Spleen (tissue), 11 donors: Measurements from ENCODE around the gene PDIA2. TPM values are rescaled to one million over a fixed set of nuclear protein-coding genes. Genes with fewer than 3 reads are reported as not detected.

Experiments
- DNase-seq: peaks from one replicate; pipeline ENCODE4 v3.0.0-alpha.2; 2020
- H3K27ac ChIP-seq, 8 donors: fragments of 200-600 bp; sonication (generic) in 7 of 8; 1 replicate in 4 of 8; 2 replicates in 4 of 8; pipeline versions ENCODE4 v1.5.0 to v1.8.0; 2016 to 2021; ENCODE audit warnings: inconsistent platforms in 4 of 8, mild to moderate bottlenecking in 4 of 8, moderate library complexity in 1 of 8
- H3K27me3 ChIP-seq, 7 donors: fragments of 200-600 bp; sonication (generic) in 6 of 7; replicated peaks in 1 of 7; 1 replicate in 4 of 7; 2 replicates in 3 of 7; pipeline versions ENCODE4 v1.5.0 to v1.8.0; 2016 to 2021; ENCODE audit warnings: inconsistent platforms in 3 of 7, mild to moderate bottlenecking in 1 of 7
- H3K36me3 ChIP-seq, 6 donors: fragments of 200-600 bp; sonication (generic) in 5 of 6; 1 replicate in 4 of 6; 2 replicates in 2 of 6; pipeline versions ENCODE4 v1.5.0 to v1.8.0; 2016 to 2021; ENCODE audit warnings: inconsistent platforms in 2 of 6
- H3K4me1 ChIP-seq, 6 donors: fragments of 200-600 bp; sonication (generic) in 5 of 6; 1 replicate in 3 of 6; 2 replicates in 3 of 6; pipeline versions ENCODE4 v1.5.0 to v1.8.0; 2016 to 2021; ENCODE audit warnings: inconsistent platforms in 3 of 6
- H3K4me3 ChIP-seq, 8 donors: fragments of 200-600 bp; sonication (generic) in 7 of 8; 1 replicate in 4 of 8; 2 replicates in 4 of 8; pipeline versions ENCODE4 v1.5.0 to v1.8.0; 2016 to 2021; ENCODE audit warnings: inconsistent platforms in 4 of 8, mild to moderate bottlenecking in 4 of 8, moderate library complexity in 2 of 8
- H3K9me3 ChIP-seq, 8 donors: fragments of 200-600 bp; sonication (generic) in 7 of 8; 1 replicate in 4 of 8; 2 replicates in 4 of 8; pipeline versions ENCODE4 v1.5.0 to v1.8.0; 2016 to 2021; ENCODE audit warnings: inconsistent platforms in 4 of 8
- POLR2A ChIP-seq, 3 donors: fragments of 450-650 bp; IDR thresholded peaks; one replicate each; pipeline ENCODE4 v1.5.1; 2017; ENCODE audit warnings: antibody characterized with exemption in 3 of 3, mild to moderate bottlenecking in 1 of 3
- POLR2AphosphoS5 ChIP-seq, 3 donors: sonication (generic); formaldehyde crosslinking; IDR thresholded peaks; one replicate each; pipeline ENCODE4 v1.5.1; 2017; ENCODE audit warnings: antibody characterized with exemption in 3 of 3
- WGBS, 5 donors: extraction: QIAGEN DNeasy Blood & Tissue Kit in 3 of 5; methylation state at CpG; one replicate each; pipeline versions ENCODE4 v1.1.5 to v1.1.7; 2013 to 2018; 5-methylcytosine and 5-hydroxymethylcytosine counted together
- intact Hi-C: fragments of 100-400 bp; cut with DNase I; formaldehyde crosslinking; loops from one replicate; pipeline ENCODE4 v1.15.0; 2023; ENCODE audit warnings: low total_unique reads
- polyA plus RNA-seq, 3 donors: library from polyadenylated mRNA; stranded (reverse); fragments of 200-250 nt; gene quantifications; one replicate each; pipeline ENCODE4 v1.2.1, GENCODE V29; 2013
- total RNA-seq, 7 donors: library from RNA; depleted of rRNA in 3 of 7; stranded (reverse); fragments of >200 nt in 3 of 7; fragmentation: NEBNext Ultra II Directional in 4 of 7; extraction: Animal tissue kit (Norgen Biotek cat#: 25700) in 4 of 7; gene quantifications; one replicate each; pipeline versions ENCODE4 v1.1.0 to v1.2.1, GENCODE V29; 2016 to 2021
- TF ChIP-seq, protein P1 (sequence below), 11 experiments: fragments of 200-600 bp in 7 of 11; fragments of 450-650 bp in 4 of 11; sonication (generic) in 4 of 11; IDR thresholded peaks in 8 of 11; conservative IDR thresholded peaks in 3 of 11; 1 replicate in 7 of 11; 2 replicates in 4 of 11; pipeline versions ENCODE4 v1.4.0 to v1.8.0; 2016 to 2021; ENCODE audit warnings: antibody characterized with exemption in 11 of 11, inconsistent platforms in 4 of 11, mild to moderate bottlenecking in 1 of 11
- donor health status: healthy with polysubstance abuse.
- donor health status: DM: no; HTN: no; CAD: no; lungs with moderate emphysema.
- donor health status: DM: no; HTN: no; CAD: no.
- donor health status: Bipolar disorder and iron deficiency.
- donor health status: healthy.
- donor health status: DM: no; HTN: no; CAD: no.
- donor health status: DM: yes; HTN: yes; CAD: no.

The PDIA2 gene
- total and polyA plus RNA-seq, 10 donors, result 0.28 to 2.4 (median 0.89) TPM; not detected in 4

DNA sequence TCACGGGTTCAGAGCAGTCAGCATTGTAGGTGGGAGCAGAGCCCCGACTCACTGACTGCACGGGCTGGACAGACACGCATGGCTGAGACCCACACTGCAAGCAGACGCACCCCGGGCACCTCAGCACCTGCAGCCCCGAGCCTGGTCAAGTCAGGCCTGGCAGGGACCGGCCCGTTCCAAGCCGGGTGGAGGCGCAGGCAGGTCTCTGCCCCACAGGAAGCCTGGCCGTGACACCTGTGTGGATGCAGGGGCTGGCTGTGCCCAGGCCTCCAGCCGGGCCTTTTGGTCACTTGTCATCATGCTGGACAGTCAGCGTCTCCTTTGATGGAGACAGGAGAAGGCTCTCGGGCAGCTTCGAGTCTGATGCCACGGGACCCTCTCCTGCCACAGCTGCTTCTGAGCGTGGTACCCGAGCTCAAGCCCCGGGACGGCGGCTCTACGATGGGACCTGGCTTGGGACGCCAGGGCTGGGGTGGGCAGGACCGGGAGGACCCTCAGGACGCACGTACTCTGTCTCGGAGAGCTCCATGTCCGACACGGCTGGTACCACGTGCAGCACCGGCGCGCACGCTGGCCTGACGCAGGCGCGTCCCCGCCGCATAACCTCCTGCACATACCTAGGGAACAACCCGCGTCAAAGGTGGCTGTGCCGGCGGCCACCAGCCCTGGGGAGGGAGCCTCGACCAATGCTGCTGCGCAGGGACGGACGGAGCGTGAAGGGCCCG lies 7.9 kb downstream of the PDIA2 start:
- 84 to 97% (median 96%) methylated on average over 20 to 50 of the region's 50 CpGs for WGBS, 5 donors
- Histone ChIP-seq H3K27me3 (no peaks in the 10 kb centered on the region), H3K4me1 (no peaks in the 10 kb centered on the region), H3K36me3 (peaks cover 0 to 97% (median 74%) of the 10 kb centered on the region in 6 donors), H3K27ac (no peak overlapping the region), H3K4me3 (no peak overlapping the region), H3K9me3 (no peaks in the 10 kb centered on the region)
- no peak for DNase-seq
- intact Hi-C loops, result no loop called here
- TF ChIP-seq, protein P1, sequence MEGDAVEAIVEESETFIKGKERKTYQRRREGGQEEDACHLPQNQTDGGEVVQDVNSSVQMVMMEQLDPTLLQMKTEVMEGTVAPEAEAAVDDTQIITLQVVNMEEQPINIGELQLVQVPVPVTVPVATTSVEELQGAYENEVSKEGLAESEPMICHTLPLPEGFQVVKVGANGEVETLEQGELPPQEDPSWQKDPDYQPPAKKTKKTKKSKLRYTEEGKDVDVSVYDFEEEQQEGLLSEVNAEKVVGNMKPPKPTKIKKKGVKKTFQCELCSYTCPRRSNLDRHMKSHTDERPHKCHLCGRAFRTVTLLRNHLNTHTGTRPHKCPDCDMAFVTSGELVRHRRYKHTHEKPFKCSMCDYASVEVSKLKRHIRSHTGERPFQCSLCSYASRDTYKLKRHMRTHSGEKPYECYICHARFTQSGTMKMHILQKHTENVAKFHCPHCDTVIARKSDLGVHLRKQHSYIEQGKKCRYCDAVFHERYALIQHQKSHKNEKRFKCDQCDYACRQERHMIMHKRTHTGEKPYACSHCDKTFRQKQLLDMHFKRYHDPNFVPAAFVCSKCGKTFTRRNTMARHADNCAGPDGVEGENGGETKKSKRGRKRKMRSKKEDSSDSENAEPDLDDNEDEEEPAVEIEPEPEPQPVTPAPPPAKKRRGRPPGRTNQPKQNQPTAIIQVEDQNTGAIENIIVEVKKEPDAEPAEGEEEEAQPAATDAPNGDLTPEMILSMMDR (IDR thresholded peaks at IDR 0.05 in 8 of 11, conservative IDR thresholded peaks at IDR 0.05 in 3 of 11), result no peak
- TF ChIP-seq POLR2A (IDR thresholded peaks at IDR 0.05) (no peak), POLR2AphosphoS5 (IDR thresholded peaks at IDR 0.05) (no peak)

DNA sequence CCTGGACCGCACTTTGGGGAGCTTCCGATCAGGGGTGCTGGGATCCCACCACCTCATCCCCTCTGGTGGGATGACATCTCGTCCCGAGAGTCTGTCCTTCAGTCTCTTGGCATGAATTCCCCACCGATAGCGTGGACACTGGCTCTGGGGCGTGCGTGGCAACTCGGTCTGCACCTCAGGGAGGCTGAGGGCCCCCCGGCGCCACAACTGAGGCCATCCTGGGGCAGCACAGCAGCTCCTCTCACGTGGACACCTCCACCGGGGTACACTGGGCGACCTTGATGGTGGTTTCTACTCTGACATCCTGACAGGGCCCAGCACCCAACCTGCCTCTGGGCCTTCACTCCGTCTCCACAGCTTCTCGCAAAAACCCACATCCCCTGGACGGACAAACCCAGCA lies 8.6 kb downstream of the PDIA2 start:
- Histone ChIP-seq H3K27me3 (no peaks in the 10 kb centered on the region), H3K27ac (no peak overlapping the region), H3K4me3 (no peak overlapping the region), H3K9me3 (no peaks in the 10 kb centered on the region), H3K4me1 (no peaks in the 10 kb centered on the region), H3K36me3 (peaks cover 0 to 100% (median 79%) of the 10 kb centered on the region in 6 donors)
- intact Hi-C loops, result no loop called here
- DNase-seq, result no peak
- TF ChIP-seq POLR2AphosphoS5 (IDR thresholded peaks at IDR 0.05) (no peak), POLR2A (IDR thresholded peaks at IDR 0.05) (no peak)
- TF ChIP-seq, protein P1 (IDR thresholded peaks at IDR 0.05 in 8 of 11, conservative IDR thresholded peaks at IDR 0.05 in 3 of 11), result no peak
- WGBS, 5 donors, result 74 to 97% (median 88%) methylated on average over 6 to 17 of the region's 17 CpGs

DNA sequence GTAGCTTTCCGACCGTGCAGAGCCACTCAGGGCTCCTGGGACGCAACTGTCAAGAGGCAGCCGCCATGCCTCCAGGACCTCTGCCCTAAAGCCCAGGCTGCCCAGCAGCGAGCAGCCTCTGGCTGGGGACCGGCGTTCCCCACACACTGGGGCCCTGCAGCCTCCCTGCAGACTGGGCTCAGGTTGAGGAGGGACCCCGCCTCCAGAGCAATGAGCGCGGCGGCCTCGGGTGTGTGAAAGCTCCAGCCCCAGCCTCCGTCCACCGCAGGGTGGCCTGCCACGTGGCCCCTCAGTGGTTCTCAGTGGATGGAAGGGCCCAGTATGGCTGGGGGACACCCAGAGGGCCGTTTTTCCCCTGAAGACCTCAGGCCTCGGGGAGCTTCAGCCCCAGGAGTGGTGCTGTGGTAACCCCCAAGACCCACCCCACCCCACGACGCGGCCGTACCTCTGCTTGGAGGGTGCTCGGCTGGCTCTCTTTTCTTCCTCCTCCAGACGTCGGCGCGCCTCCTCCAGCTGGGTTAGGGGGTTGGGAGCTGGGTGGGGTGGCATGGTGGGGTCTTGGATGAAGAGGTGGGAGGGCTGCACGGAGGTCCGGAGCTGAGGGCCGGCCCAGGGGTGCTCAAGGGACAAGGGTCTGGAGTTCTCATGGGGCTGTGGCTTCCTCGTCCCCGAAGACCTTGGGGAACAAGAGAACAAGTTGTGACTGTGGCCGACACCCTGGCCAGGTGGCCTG lies 10.2 kb downstream of the PDIA2 start:
- H3K4me1 ChIP-seq, result no peaks in the 10 kb centered on the region
- no peak overlapping the region for H3K4me3 ChIP-seq
- no peak overlapping the region for H3K27ac ChIP-seq
- no peaks in the 10 kb centered on the region for H3K9me3 ChIP-seq
- TF ChIP-seq POLR2A (IDR thresholded peaks at IDR 0.05), result no peak
- no peak for TF ChIP-seq POLR2AphosphoS5 (IDR thresholded peaks at IDR 0.05)
- TF ChIP-seq, protein P1 (IDR thresholded peaks at IDR 0.05 in 8 of 11, conservative IDR thresholded peaks at IDR 0.05 in 3 of 11), result no peak
- 93 to 97% (median 95%) methylated on average over 16 to 32 of the region's 32 CpGs for WGBS, 5 donors
- DNase-seq, result no peak
- H3K36me3 ChIP-seq, result peaks cover 0 to 100% (median 79%) of the 10 kb centered on the region in 6 donors
- H3K27me3 ChIP-seq, result no peaks in the 10 kb centered on the region
- intact Hi-C loops, result no loop called here

- no peaks in the 10 kb centered on the region for H3K4me1 ChIP-seq
- WGBS, 5 donors, result 87 to 96% (median 93%) methylated on average over 12 to 14 of the region's 14 CpGs
- no peak overlapping the region for H3K27ac ChIP-seq
- H3K36me3 ChIP-seq, result peaks cover 0 to 100% (median 60%) of the 10 kb centered on the region in 6 donors
- TF ChIP-seq POLR2A (IDR thresholded peaks at IDR 0.05) (no peak), POLR2AphosphoS5 (IDR thresholded peaks at IDR 0.05) (no peak)
- TF ChIP-seq, protein P1 (IDR thresholded peaks at IDR 0.05 in 8 of 11, conservative IDR thresholded peaks at IDR 0.05 in 3 of 11), result no peak
- no peaks in the 10 kb centered on the region for H3K9me3 ChIP-seq
- H3K27me3 ChIP-seq, result no peaks in the 10 kb centered on the region
- H3K4me3 ChIP-seq, result no peak overlapping the region
- intact Hi-C loops, result no loop called here
- DNase-seq, result peak; percentile 62
Observed at GRCh38 chr16:296276-296675, 13.3 kb downstream of the PDIA2 start.
